Measurements from ENCODE around the gene CDC42SE1.

Gene CDC42SE1

DNA sequence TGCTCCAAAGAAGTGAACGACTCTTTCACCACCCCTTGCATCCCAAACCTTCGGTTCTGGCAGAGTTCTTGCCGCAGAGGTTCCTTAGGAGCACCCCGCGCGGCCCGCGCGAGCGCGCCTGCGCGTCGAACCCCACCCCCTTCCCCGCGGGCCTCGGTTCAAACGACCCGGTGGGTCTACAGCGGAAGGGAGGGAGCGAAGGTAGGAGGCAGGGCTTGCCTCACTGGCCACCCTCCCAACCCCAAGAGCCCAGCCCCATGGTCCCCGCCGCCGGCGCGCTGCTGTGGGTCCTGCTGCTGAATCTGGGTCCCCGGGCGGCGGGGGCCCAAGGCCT, 11.9 kb downstream of the CDC42SE1 start, which contains the start of gene C1orf56:
TSS of gene C1orf56 (plus strand) at position 161 of the 334 bp plus-strand sequence. CDS start at position 258, 97 bp downstream.
- FAIRE-seq (no peak), DNase-seq (ENCODE audit: insufficient read length, low spot score) (peak; percentile 99)
- TF ChIP-seq, protein P1, sequence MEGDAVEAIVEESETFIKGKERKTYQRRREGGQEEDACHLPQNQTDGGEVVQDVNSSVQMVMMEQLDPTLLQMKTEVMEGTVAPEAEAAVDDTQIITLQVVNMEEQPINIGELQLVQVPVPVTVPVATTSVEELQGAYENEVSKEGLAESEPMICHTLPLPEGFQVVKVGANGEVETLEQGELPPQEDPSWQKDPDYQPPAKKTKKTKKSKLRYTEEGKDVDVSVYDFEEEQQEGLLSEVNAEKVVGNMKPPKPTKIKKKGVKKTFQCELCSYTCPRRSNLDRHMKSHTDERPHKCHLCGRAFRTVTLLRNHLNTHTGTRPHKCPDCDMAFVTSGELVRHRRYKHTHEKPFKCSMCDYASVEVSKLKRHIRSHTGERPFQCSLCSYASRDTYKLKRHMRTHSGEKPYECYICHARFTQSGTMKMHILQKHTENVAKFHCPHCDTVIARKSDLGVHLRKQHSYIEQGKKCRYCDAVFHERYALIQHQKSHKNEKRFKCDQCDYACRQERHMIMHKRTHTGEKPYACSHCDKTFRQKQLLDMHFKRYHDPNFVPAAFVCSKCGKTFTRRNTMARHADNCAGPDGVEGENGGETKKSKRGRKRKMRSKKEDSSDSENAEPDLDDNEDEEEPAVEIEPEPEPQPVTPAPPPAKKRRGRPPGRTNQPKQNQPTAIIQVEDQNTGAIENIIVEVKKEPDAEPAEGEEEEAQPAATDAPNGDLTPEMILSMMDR (IDR thresholded peaks at IDR 0.05; ENCODE audit: insufficient read depth, missing control alignments): no peak

DNA sequence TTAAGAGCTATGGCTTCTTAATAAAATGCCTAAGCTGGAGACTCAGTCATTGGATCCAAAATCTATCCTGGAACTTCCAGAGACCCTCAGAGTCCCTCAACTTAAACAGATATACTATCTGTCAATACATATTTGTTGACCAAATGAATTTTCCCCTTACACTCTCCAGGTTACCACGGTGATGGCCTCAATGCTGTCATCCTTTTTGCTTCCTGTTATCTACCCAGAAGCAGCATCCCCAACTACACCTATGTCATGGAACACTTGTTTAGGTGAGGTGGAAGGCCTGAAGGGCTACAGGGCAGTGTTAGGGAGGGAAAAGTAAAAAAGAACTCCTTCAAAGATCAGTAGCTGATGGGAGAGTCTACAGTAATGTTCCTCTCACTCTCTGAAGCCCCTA, 16.3 kb downstream of the CDC42SE1 start:
- no peak for DNase-seq (ENCODE audit: insufficient read length, low spot score)
- TF ChIP-seq, protein P1 (IDR thresholded peaks at IDR 0.05; ENCODE audit: insufficient read depth, missing control alignments): no peak
- no peak for FAIRE-seq

DNA sequence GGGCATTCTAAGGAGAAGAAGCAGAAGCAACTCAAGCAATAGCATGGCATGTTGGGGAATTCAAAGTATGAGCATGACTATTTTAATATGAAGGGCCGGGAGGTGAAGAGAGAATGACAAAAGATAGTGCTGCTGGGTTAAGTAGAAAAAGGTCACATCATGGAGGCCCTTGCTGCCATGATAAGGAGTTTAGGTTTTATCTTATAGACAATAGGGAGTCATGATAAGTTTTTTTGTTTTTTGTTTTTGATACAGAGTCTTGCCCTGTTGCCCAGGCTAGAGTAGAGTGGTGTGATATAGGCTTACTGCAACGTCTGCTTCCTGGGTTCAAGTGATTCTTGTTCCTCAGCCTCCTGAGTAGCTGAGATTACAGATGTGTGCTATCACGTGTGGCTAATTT, 19.9 kb downstream of the CDC42SE1 start:
- TF ChIP-seq, protein P1 (IDR thresholded peaks at IDR 0.05; ENCODE audit: insufficient read depth, missing control alignments): no peak
- FAIRE-seq (no peak), DNase-seq (ENCODE audit: insufficient read length, low spot score) (no peak)

DNA sequence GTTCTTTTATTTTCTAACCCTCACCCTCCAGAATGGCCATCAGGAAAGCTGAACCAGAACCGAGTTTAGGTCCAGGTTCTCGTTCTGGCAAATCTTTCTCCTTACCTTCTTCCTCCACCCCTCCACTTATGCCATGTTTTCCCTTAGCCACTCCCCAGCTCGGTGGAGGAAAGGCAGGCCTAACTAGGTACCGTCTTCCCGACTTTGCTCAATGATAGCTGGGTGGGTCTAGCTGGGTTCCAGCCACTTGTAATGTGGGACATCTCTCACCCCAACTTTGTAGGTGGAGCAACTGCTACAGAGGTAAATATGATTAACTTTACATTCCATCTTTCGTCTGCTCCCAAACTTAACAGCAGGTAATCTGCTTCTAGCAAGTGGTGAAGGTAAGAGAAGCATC, 22.4 kb downstream of the CDC42SE1 start:
- DNase-seq (ENCODE audit: insufficient read length, low spot score) (no peak), FAIRE-seq (no peak)
- TF ChIP-seq, protein P1 (IDR thresholded peaks at IDR 0.05; ENCODE audit: insufficient read depth, missing control alignments): no peak

DNA sequence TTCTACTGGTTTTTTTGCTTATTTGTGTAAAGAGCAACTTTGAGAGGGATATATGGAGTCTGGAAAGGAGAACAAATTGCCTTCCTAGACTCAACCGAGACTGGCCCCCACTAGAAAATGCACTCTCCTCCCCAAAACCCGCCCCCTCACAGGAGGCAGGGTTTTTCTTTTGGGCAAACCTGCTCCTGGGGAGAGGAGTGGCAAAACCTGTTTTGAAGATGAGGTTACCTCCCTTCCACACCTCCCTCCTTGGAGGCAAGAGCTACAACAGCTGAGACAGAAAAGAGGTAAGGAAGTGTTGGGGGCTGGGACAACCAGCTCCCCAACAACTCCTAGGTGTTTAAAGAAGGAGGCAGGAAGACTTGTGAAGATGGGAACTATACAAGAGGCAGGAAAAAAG, 23.1 kb downstream of the CDC42SE1 start, which contains the start of gene BNIPL:
TSS of gene BNIPL (plus strand) at position 231 of the 400 bp plus-strand sequence. CDS start at position 371, 140 bp downstream.
- DNase-seq (ENCODE audit: insufficient read length, low spot score): no peak
- TF ChIP-seq, protein P1 (IDR thresholded peaks at IDR 0.05; ENCODE audit: insufficient read depth, missing control alignments): no peak
- no peak for FAIRE-seq

DNA sequence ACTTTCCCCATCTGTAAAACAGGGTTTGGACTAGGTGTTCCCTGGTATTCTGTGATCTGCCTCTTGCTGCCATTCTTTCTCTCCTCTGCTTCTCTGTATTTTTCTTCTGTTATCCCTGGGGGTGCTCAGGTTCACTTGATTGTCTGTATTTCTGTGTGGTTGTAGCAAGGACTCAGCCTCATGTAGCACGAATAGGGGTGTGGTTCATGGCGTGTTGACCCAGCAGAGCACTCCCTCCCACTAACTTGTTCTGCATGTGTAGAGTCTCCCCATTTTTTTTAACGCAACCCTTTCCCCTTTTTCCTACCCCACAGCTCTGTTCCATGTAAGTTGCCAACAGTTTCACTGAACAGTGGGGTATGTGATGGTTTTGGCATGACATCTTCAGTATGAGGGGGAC, 24.3 kb downstream of the CDC42SE1 start:
- DNase-seq (ENCODE audit: insufficient read length, low spot score): no peak
- TF ChIP-seq, protein P1 (IDR thresholded peaks at IDR 0.05; ENCODE audit: insufficient read depth, missing control alignments): no peak
- FAIRE-seq: no peak

DNA sequence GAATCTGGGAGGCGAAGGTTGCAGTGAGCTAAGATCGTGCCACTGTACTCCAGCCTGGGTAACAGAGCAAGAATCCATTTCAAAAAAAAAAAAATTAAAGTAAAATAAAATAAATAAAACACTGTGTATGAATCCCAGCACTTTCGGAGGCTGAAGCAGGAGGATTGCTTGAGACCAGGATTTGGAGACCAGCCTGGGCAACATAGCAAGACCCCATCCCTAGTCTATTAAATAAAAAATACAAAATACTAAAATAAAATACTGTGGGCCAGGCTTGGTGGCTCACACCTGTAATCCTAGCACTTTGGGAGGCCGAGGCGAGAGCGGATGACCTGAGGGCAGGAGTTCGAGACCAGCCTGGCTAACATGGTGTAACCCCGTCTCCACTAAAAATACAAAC, 27.3 kb downstream of the CDC42SE1 start:
- FAIRE-seq (no peak), DNase-seq (ENCODE audit: insufficient read length, low spot score) (no peak)
- TF ChIP-seq, protein P1 (IDR thresholded peaks at IDR 0.05; ENCODE audit: insufficient read depth, missing control alignments): no peak

Data from D721Med (cell line).